SK-N-SH (cell line): ENCODE results near the gene C2orf49. TPM values are rescaled to one million over a fixed set of nuclear protein-coding genes. Genes with fewer than 3 reads are reported as not detected.

Source experiments
- CTCF ChIA-PET: fragments of 300-600, 350-600 bp; formaldehyde crosslinking; extraction: SDS; loops from one replicate; lab custom pipeline; 2021; lab: Yijun Ruan, JAX
- POLR2A ChIA-PET: fragments of 350-600 bp; sonication (Branson Sonifier 250); formaldehyde crosslinking; extraction: SDS; loops from one replicate; lab custom pipeline; 2020; ENCODE audit warnings: antibody characterized with exemption, inconsistent platforms; lab: Yijun Ruan, JAX
- DNase-seq: peaks from one replicate; pipeline ENCODE4 v3.0.0; 2012
- H2AFZ ChIP-seq: fragments of 200-600 bp; sonication (generic); 2 replicates; pipeline ENCODE4 v1.8.1; 2016; ENCODE audit warnings: antibody characterized with exemption, mild to moderate bottlenecking, low read depth
- H3F3A ChIP-seq: fragments of 200-600 bp; sonication (generic); replicated peaks from 2 replicates; pipeline ENCODE3; 2016; ENCODE audit warnings: antibody characterized with exemption, mild to moderate bottlenecking; ENCODE audit not compliant: insufficient read depth
- H3K27ac ChIP-seq, 2 experiments: fragments of 200-500 bp in 1 of 2; fragments of 200-600 bp in 1 of 2; sonication (Bioruptor generic) in 1 of 2; sonication (generic), shearing (Covaris generic) in 1 of 2; 2 replicates each; pipeline versions ENCODE4 v1.5.1 to v1.6.1; 2014 to 2016; ENCODE audit warnings: low read depth in 2 of 2, inconsistent platforms in 1 of 2, low read length in 1 of 2, mild to moderate bottlenecking in 1 of 2, mixed read lengths in 1 of 2
- H3K27me3 ChIP-seq: fragments of 200-600 bp; sonication (generic), shearing (Covaris generic); 2 replicates; pipeline ENCODE4 v1.6.1; 2016; ENCODE audit warnings: mixed run types; ENCODE audit not compliant: insufficient read depth
- H3K36me3 ChIP-seq, 2 experiments: fragments of 200-500 bp in 1 of 2; fragments of 200-600 bp in 1 of 2; sonication (Bioruptor generic) in 1 of 2; sonication (generic) in 1 of 2; replicated peaks in 1 of 2; 2 replicates each; pipeline versions ENCODE3 to v1.5.1; 2014 to 2016; ENCODE audit warnings: low read length in 1 of 2, mild to moderate bottlenecking in 1 of 2; ENCODE audit not compliant: insufficient read depth in 2 of 2, control insufficient read depth in 1 of 2
- H3K4me1 ChIP-seq, 2 experiments: fragments of 200-500 bp in 1 of 2; fragments of 200-600 bp in 1 of 2; sonication (Bioruptor generic) in 1 of 2; sonication (generic), shearing (Covaris generic) in 1 of 2; 2 replicates each; pipeline versions ENCODE4 v1.5.1 to v1.6.1; 2014 to 2016; ENCODE audit warnings: low read depth in 1 of 2, low read length in 1 of 2, mixed run types in 1 of 2; ENCODE audit not compliant: insufficient read depth in 2 of 2, control insufficient read depth in 1 of 2
- H3K4me2 ChIP-seq: fragments of 200-600 bp; sonication (generic), shearing (Covaris generic); 2 replicates; pipeline ENCODE4 v1.6.1; 2017; ENCODE audit warnings: mixed run types
- H3K4me3 ChIP-seq, 2 experiments: fragments of 200-500 bp in 1 of 2; fragments of 200-600 bp in 1 of 2; sonication (Bioruptor generic) in 1 of 2; sonication (generic), shearing (Covaris generic) in 1 of 2; 2 replicates each; pipeline versions ENCODE4 v1.5.1 to v1.8.1; 2014 to 2016; ENCODE audit warnings: low read depth in 2 of 2, inconsistent platforms in 1 of 2, low read length in 1 of 2, mild to moderate bottlenecking in 1 of 2, mixed read lengths in 1 of 2, moderate library complexity in 1 of 2
- H3K79me2 ChIP-seq: fragments of 200-600 bp; sonication (generic); 2 replicates; pipeline ENCODE4 v1.8.1; 2017; ENCODE audit warnings: mild to moderate bottlenecking; ENCODE audit not compliant: insufficient read depth
- H3K9ac ChIP-seq: fragments of 200-600 bp; sonication (generic); 2 replicates; pipeline ENCODE4 v1.6.1; 2017; ENCODE audit warnings: mixed run types
- H3K9me2 ChIP-seq: fragments of 200-600 bp; sonication (generic); 2 replicates; pipeline ENCODE4 v1.6.1; 2017; ENCODE audit warnings: mixed run types
- H3K9me3 ChIP-seq: fragments of 200-600 bp; sonication (generic); 2 replicates; pipeline ENCODE4 v1.6.1; 2017; ENCODE audit warnings: mixed run types, mild to moderate bottlenecking, moderate library complexity
- H4K20me1 ChIP-seq: fragments of 200-600 bp; sonication (generic); 2 replicates; pipeline ENCODE4 v1.6.1; 2017; ENCODE audit warnings: mild to moderate bottlenecking, mixed run types; ENCODE audit not compliant: insufficient read depth
- CTCF ChIP-seq: fragments of 200-600 bp; sonication (generic); IDR thresholded peaks from 2 replicates; pipeline ENCODE4 v1.6.1; 2017; ENCODE audit warnings: antibody characterized with exemption, mild to moderate bottlenecking, moderate library complexity
- EZH2phosphoT487 ChIP-seq: fragments of 200-600 bp; sonication (generic); IDR thresholded peaks from 2 replicates; pipeline ENCODE4 v1.6.1; 2017; ENCODE audit warnings: low read depth, mixed run types, mild to moderate bottlenecking, antibody characterized with exemption, moderate library complexity, borderline replicate concordance
- FOXJ3 ChIP-seq: sonication (generic); formaldehyde crosslinking; IDR thresholded peaks from 2 replicates; pipeline ENCODE4 v1.5.1; 2020; ENCODE audit warnings: mild to moderate bottlenecking, missing genetic modification reagents
- FOXM1 ChIP-seq: IDR thresholded peaks from 2 replicates; pipeline ENCODE4 v1.4.0; 2012; ENCODE audit warnings: low read depth, mild to moderate bottlenecking
- GABPA ChIP-seq: IDR thresholded peaks from 2 replicates; pipeline ENCODE4 v1.4.0; 2012; ENCODE audit warnings: low read depth, mild to moderate bottlenecking
- GATA2 ChIP-seq: sonication (generic); formaldehyde crosslinking; IDR thresholded peaks from 2 replicates; pipeline ENCODE4 v1.5.0; 2020; ENCODE audit warnings: mild to moderate bottlenecking, missing genetic modification reagents
- MAX ChIP-seq: IDR thresholded peaks from 2 replicates; pipeline ENCODE4 v1.4.0; 2012; ENCODE audit warnings: low read depth
- MEF2A ChIP-seq: IDR thresholded peaks from 2 replicates; pipeline ENCODE4 v1.4.0; 2012; ENCODE audit warnings: low read depth, borderline replicate concordance
- MXI1 ChIP-seq: IDR thresholded peaks from 2 replicates; pipeline ENCODE4 v1.6.1; 2012; ENCODE audit warnings: mild to moderate bottlenecking, low read depth, low read length, improper control_type of control experiment
- NRF1 ChIP-seq: IDR thresholded peaks from 2 replicates; pipeline ENCODE4 v1.6.1; 2012; ENCODE audit warnings: low read depth, mild to moderate bottlenecking, low read length
- RAD21 ChIP-seq: IDR thresholded peaks from 2 replicates; pipeline ENCODE4 v1.6.1; 2012; ENCODE audit warnings: mild to moderate bottlenecking, low read length
- RCOR1 ChIP-seq: fragments of 150-350 bp; IDR thresholded peaks from 2 replicates; pipeline ENCODE4 v1.6.1; 2017; ENCODE audit warnings: antibody characterized with exemption, low read length
- RXRA ChIP-seq: IDR thresholded peaks from 2 replicates; pipeline ENCODE4 v1.4.0; 2012; ENCODE audit warnings: low read depth, mild to moderate bottlenecking, borderline replicate concordance
- SMC3 ChIP-seq: IDR thresholded peaks from 2 replicates; pipeline ENCODE4 v1.6.1; 2012; ENCODE audit warnings: low read depth, low read length, improper control_type of control experiment
- TCF12 ChIP-seq: IDR thresholded peaks from 2 replicates; pipeline ENCODE4 v1.4.0; 2012
- USF1 ChIP-seq: IDR thresholded peaks from 2 replicates; pipeline ENCODE4 v1.4.0; 2012; ENCODE audit warnings: low read depth, borderline replicate concordance
- USF2 ChIP-seq: fragments of 150-350 bp; IDR thresholded peaks from 2 replicates; pipeline ENCODE4 v1.6.1; 2017; ENCODE audit warnings: antibody characterized with exemption, low read length, low read depth, borderline replicate concordance
- YY1 ChIP-seq: IDR thresholded peaks from 2 replicates; pipeline ENCODE4 v1.4.0; 2012; ENCODE audit warnings: low read depth, mild to moderate bottlenecking
- ZBTB33 ChIP-seq: IDR thresholded peaks from 2 replicates; pipeline ENCODE4 v1.4.0; 2012; ENCODE audit warnings: low read depth, borderline replicate concordance
- WGBS: methylation state at CpG from one replicate; pipeline ENCODE4 v1.1.6; 2017; ENCODE audit warnings: low lambda C conversion rate; 5-methylcytosine and 5-hydroxymethylcytosine counted together
- polyA plus RNA-seq, 3 experiments: library from polyadenylated mRNA; depleted of rRNA; stranded (reverse); fragments of >200 nt; gene quantifications; 2 replicates each; pipeline ENCODE4 v1.2.3, GENCODE V29; 2012

The C2orf49 gene
- polyA plus RNA-seq, 1 of the 3 experiments (the other 2 are of a cell fraction) = 7.6 TPM

GRCh38 chr2:105376010-105376409, 38.7 kb downstream of the C2orf49 start:
- ChIA-PET CTCF (interaction anchor here (1.7 to 3.5 kb wide), 2 partner anchors 142 to 146 kb away, joined by 5 to 16 read pairs; no protein-coding TSS in a partner anchor), POLR2A (no interaction called here)
- Histone ChIP-seq H3K9me2 (no peaks in the 10 kb centered on the region), H3K9ac (no peak overlapping the region), H4K20me1 (peaks cover 11% of the 10 kb centered on the region; the same call in 1 of the 2 replicates), H3F3A (peaks cover 5% of the 10 kb centered on the region), H3K4me3 (no peak overlapping the region), H2AFZ (no peak overlapping the region), H3K27me3 (no peaks in the 10 kb centered on the region), H3K4me1 (peaks cover 6% of the 10 kb centered on the region in 2 experiments; a peak in 1 of 4 replicates), H3K9me3 (no peaks in the 10 kb centered on the region), H3K4me2 (no peak overlapping the region), H3K36me3 (peaks cover 3 to 33% of the 10 kb centered on the region in 2 experiments), H3K79me2 (peaks cover 52% of the 10 kb centered on the region; the same call in 1 of the 2 replicates), H3K27ac (no peak overlapping the region)
- no peak for DNase-seq
- WGBS = 93% methylated on average over 11 of the region's 11 CpGs
- no peak for TF ChIP-seq USF1
- no peak for TF ChIP-seq MAX
- no peak for TF ChIP-seq SMC3
- TF ChIP-seq GABPA = no peak
- TF ChIP-seq MEF2A = no peak
- no peak for TF ChIP-seq RXRA
- no peak for TF ChIP-seq YY1
- TF ChIP-seq TCF12 = no peak
- TF ChIP-seq GATA2 (CRISPR knock-in tag) = no peak
- TF ChIP-seq NRF1 = no peak
- TF ChIP-seq RCOR1 = no peak
- TF ChIP-seq MXI1 = no peak
- TF ChIP-seq ZBTB33 = no peak
- TF ChIP-seq CTCF = no peak
- TF ChIP-seq EZH2phosphoT487 = no peak
- TF ChIP-seq FOXJ3 = no peak
- no peak for TF ChIP-seq USF2
- TF ChIP-seq RAD21 = no peak
- TF ChIP-seq FOXM1 = no peak
